Panc1 (cell line): ENCODE measurements around the gene FFAR1.

ENCODE experiments used
- CTCF ChIP-seq: fragments of 450-650 bp; IDR thresholded peaks from 2 replicates; pipeline ENCODE4 v1.5.1; 2017; ENCODE audit warnings: mild to moderate bottlenecking
- POLR2AphosphoS5 ChIP-seq: IDR thresholded peaks from 2 replicates; pipeline ENCODE4 v1.6.1; 2012; ENCODE audit warnings: mild to moderate bottlenecking, low read depth, low read length, moderate library complexity

GRCh38 chr19:35353635-35354034 is 5.9 kb downstream of the FFAR1 start:
- TF ChIP-seq POLR2AphosphoS5, result no peak
- no peak for TF ChIP-seq CTCF
